ENCODE data around the gene FARS2. TPM values are rescaled to one million over a fixed set of nuclear protein-coding genes. Genes with fewer than 3 reads are reported as not detected.

Gene FARS2
- total RNA-seq, 6 donors from 2014 or later: 16.4 to 34.6 (median 19.9) TPM

DNA sequence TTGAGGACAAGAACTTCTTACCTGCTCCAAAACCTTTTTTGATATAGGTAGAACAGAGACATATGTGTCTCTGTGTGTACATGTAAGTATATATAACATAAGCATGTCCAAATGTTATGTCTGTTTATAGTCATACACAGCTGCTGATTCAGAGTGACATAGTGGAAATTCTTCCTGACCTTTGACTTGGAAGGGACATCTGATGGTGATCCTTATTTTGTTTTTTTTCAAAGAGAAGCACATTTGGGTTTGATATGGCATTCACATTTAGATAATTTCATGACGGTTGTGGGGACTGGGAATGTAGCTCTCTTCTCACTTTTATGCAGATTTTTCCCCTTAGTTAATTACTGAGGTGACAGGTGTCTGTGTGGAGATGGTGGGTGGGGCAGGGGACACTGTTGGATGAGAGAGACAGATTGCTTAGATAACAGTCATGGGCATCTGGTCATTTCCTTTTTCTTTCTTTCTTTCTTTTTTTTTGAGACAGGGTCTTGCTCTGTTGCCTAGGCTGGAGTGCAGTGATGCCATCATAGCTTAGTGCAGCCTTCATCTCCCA is 39.0 kb downstream of the FARS2 start:
- ATAC-seq (ENCODE audit: low FRiP score in 2 of 2): no peak
- Histone ChIP-seq H3K36me3 (peaks cover 0 to 4% (median 0%) of the 10 kb centered on the region in 4 donors), H3K27ac (no peak overlapping the region), H3K27me3 (no peaks in the 10 kb centered on the region), H3K9me3 (no peaks in the 10 kb centered on the region), H3K4me1 (peaks cover 0 to 4% (median 3%) of the 10 kb centered on the region in 4 donors), H3K4me3 (no peak overlapping the region)
- no peak for DNase-seq
- 70 to 81% methylated on average over 1 of the region's 1 CpG for WGBS, 2 donors
- TF ChIP-seq POLR2AphosphoS5 (IDR thresholded peaks at IDR 0.05) (no peak), EP300 (IDR thresholded peaks at IDR 0.05) (no peak), POLR2A (IDR thresholded peaks at IDR 0.05) (no peak)
- TF ChIP-seq, protein P1, sequence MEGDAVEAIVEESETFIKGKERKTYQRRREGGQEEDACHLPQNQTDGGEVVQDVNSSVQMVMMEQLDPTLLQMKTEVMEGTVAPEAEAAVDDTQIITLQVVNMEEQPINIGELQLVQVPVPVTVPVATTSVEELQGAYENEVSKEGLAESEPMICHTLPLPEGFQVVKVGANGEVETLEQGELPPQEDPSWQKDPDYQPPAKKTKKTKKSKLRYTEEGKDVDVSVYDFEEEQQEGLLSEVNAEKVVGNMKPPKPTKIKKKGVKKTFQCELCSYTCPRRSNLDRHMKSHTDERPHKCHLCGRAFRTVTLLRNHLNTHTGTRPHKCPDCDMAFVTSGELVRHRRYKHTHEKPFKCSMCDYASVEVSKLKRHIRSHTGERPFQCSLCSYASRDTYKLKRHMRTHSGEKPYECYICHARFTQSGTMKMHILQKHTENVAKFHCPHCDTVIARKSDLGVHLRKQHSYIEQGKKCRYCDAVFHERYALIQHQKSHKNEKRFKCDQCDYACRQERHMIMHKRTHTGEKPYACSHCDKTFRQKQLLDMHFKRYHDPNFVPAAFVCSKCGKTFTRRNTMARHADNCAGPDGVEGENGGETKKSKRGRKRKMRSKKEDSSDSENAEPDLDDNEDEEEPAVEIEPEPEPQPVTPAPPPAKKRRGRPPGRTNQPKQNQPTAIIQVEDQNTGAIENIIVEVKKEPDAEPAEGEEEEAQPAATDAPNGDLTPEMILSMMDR (IDR thresholded peaks at IDR 0.05): no peak

DNA sequence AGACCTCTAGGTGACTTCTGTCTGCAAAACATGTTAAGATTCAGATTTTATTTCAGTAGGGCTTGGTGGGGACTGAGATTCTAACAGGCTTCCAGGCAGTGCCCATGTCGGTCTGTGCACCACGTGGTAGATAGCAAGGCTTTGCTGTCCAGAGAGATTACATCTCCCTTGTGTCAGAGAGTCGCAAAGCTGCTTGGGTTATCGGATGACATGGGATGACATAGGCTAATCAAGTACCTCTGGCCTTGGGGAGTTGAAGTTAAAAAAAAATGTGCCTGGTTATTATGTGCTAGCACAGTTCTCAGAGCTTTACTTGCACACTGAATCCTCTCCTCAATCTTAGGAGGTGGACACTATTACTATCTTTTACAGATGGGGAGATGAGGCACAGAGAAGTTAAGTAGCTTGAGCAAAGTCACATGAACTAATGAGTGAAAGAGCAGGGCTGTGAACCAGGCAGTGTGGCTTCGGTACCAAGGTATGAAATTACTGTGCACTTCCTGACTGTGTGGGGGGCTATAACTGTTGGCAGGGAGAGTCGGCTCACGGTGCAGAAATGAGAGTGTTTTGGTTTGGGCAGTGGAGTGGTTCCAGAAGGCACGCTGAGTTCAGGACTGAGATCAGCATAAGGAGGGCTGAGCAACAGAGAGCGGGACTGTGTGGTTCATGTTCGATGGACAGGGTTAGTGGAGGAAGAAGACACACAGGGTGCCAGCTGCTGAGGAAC is 41.1 kb downstream of the FARS2 start:
- peaks cover 0 to 4% (median 1%) of the 10 kb centered on the region in 4 donors for H3K4me1 ChIP-seq
- 67 to 76% methylated on average over 10 of the region's 10 CpGs for WGBS, 2 donors
- no peak overlapping the region for H3K27ac ChIP-seq
- ATAC-seq (ENCODE audit: low FRiP score in 2 of 2) (peak in 1 of 2 donors; percentile 37), DNase-seq (no peak)
- H3K4me3 ChIP-seq: no peak overlapping the region
- H3K27me3 ChIP-seq: no peaks in the 10 kb centered on the region
- no peaks in the 10 kb centered on the region for H3K9me3 ChIP-seq
- no peaks in the 10 kb centered on the region for H3K36me3 ChIP-seq
- no peak for TF ChIP-seq POLR2A (IDR thresholded peaks at IDR 0.05)
- TF ChIP-seq EP300 (IDR thresholded peaks at IDR 0.05): no peak
- TF ChIP-seq, protein P1 (IDR thresholded peaks at IDR 0.05): no peak
- TF ChIP-seq POLR2AphosphoS5 (IDR thresholded peaks at IDR 0.05): no peak

DNA sequence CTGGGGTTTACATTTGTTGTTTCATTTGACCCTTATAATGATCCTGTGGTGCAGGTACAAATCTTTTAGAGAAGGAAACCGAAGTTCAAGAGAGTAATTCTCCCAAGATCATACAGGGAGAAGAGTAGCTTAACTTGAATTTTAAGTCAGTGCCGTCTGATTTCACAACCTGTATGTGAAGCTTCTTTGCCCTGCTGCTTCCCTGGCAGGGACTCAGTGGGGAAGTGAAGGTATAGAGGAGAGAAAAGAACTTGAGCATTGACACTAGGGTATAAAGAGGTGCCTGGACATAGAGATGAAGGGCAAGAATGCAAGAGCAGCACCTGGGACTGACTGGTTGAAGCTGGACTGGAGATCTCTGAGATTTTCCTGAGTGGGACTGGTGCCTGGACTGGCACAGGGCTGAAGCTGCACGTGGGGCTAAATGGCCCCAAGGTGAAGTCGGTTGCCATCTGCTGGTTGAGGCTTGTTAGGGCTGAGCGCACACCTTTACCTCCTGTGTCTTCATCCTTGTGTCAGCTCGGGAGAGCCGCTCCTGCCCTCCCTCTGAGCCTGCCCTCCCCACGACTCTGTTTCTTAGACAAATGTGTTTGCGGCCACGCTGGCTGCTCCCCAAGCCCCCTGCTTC is 41.8 kb downstream of the FARS2 start:
- Histone ChIP-seq H3K27ac (no peak overlapping the region), H3K4me3 (no peak overlapping the region), H3K4me1 (peaks cover 0 to 4% (median 1%) of the 10 kb centered on the region in 4 donors), H3K9me3 (no peaks in the 10 kb centered on the region), H3K27me3 (no peaks in the 10 kb centered on the region), H3K36me3 (no peaks in the 10 kb centered on the region)
- no peak for TF ChIP-seq POLR2AphosphoS5 (IDR thresholded peaks at IDR 0.05)
- TF ChIP-seq EP300 (IDR thresholded peaks at IDR 0.05): no peak
- TF ChIP-seq, protein P1 (IDR thresholded peaks at IDR 0.05): peak; percentile 23 to 66 (median 47)
- no peak for TF ChIP-seq POLR2A (IDR thresholded peaks at IDR 0.05)
- peak in 1 of 2 donors; percentile 69 for DNase-seq
- 54 to 57% methylated on average over 10 of the region's 10 CpGs for WGBS, 2 donors
- peak; percentile 56 to 83 for ATAC-seq (ENCODE audit: low FRiP score in 2 of 2)

DNA sequence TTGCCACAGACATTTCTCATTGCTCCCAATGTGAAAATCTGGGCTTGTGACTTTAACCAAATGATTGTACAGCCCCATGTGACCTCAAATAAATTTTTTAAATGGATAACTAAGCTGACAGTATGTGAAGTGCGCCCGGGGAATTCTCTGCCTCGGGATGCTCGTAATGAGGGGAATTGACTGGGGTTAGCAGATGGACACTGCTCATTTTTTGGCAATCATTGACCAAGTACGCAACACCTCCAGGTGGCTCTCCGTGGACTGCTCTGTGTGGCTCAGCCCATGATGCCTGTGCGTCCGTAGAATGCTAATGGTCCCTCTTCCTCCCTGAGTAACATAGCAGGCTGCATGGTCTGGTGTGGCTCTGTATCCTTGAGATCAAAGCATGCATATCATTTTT is 42.4 kb downstream of the FARS2 start:
- Histone ChIP-seq H3K36me3 (peaks cover 0 to 4% (median 0%) of the 10 kb centered on the region in 4 donors), H3K4me1 (peaks cover 0 to 4% (median 1%) of the 10 kb centered on the region in 4 donors), H3K27me3 (no peaks in the 10 kb centered on the region), H3K9me3 (no peaks in the 10 kb centered on the region), H3K4me3 (no peak overlapping the region), H3K27ac (no peak overlapping the region)
- ATAC-seq (ENCODE audit: low FRiP score in 2 of 2): no peak
- DNase-seq: no peak
- TF ChIP-seq, protein P1 (IDR thresholded peaks at IDR 0.05): no peak
- TF ChIP-seq POLR2AphosphoS5 (IDR thresholded peaks at IDR 0.05) (no peak), EP300 (IDR thresholded peaks at IDR 0.05) (no peak), POLR2A (IDR thresholded peaks at IDR 0.05) (no peak)
- WGBS, 2 donors: 95 to 97% methylated on average over 8 of the region's 8 CpGs
